Measurements from ENCODE around the gene UVSSA.
"Not testable (repeated sequence)": the region's sequence is repeated elsewhere in the genome, so short reads cannot be mapped to it uniquely, and the experiment has no call there.

- TF ChIP-seq, protein P1, sequence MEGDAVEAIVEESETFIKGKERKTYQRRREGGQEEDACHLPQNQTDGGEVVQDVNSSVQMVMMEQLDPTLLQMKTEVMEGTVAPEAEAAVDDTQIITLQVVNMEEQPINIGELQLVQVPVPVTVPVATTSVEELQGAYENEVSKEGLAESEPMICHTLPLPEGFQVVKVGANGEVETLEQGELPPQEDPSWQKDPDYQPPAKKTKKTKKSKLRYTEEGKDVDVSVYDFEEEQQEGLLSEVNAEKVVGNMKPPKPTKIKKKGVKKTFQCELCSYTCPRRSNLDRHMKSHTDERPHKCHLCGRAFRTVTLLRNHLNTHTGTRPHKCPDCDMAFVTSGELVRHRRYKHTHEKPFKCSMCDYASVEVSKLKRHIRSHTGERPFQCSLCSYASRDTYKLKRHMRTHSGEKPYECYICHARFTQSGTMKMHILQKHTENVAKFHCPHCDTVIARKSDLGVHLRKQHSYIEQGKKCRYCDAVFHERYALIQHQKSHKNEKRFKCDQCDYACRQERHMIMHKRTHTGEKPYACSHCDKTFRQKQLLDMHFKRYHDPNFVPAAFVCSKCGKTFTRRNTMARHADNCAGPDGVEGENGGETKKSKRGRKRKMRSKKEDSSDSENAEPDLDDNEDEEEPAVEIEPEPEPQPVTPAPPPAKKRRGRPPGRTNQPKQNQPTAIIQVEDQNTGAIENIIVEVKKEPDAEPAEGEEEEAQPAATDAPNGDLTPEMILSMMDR (IDR thresholded peaks at IDR 0.05; ENCODE audit: low read length): not testable (repeated sequence)
- not testable (repeated sequence) for TF ChIP-seq EZH2 (optimal IDR thresholded peaks at IDR 0.05; ENCODE audit: low read depth, low read length)
Measured at GRCh38 chr4:1395389-1395820, 48.4 kb downstream of the UVSSA start.

Measured in MM.1S (cell line).